ENCODE measurements around the gene ZNF423.

Gene ZNF423

GRCh38 chr16:49469930-49470451, 385.9 kb downstream of the ZNF423 start:
- H3K4me3 ChIP-seq (ENCODE audit: low read depth, low read length) = no peak overlapping the region
- no peak for DNase-seq (ENCODE audit: low read depth)

GRCh38 chr16:49469311-49469670, 386.6 kb downstream of the ZNF423 start:
- no peak for DNase-seq (ENCODE audit: low read depth)
- H3K4me3 ChIP-seq (ENCODE audit: low read depth, low read length) = no peak overlapping the region

DNA sequence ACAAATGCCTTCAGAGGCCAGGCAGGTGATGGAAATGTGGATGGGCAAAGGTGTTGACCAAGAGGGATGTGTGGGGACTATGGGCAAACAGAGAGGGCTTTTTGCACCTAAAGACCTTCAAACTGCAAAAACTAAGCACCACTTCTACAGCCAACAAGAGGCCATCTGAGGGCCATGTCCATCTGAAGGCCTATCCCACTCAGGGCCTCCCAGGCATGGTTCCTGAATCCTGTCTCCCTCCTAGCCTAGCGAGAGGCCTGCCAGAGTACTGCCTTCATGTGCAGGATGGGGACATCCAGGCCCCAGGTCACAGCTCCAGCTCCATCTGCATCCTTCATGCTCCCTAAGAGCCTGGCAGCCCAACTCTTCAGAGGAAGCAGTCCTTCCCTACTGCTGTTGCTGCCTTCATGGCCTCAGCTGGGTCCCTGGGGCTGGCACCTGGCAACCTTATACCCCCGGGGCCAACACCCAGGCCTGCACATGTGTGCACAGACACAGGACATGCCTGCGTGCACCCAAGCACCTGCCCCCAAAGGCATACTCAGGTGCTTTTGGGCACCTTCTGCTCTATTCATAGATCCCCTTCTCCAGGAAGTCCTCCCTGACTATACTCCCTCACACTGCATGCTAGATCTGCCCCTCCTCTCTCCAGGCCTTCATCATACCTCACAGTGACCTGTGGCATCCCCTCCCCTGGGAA, 387.2 kb downstream of the ZNF423 start:
- no peak overlapping the region for H3K4me3 ChIP-seq (ENCODE audit: low read depth, low read length)
- DNase-seq (ENCODE audit: low read depth) = no peak

DNA sequence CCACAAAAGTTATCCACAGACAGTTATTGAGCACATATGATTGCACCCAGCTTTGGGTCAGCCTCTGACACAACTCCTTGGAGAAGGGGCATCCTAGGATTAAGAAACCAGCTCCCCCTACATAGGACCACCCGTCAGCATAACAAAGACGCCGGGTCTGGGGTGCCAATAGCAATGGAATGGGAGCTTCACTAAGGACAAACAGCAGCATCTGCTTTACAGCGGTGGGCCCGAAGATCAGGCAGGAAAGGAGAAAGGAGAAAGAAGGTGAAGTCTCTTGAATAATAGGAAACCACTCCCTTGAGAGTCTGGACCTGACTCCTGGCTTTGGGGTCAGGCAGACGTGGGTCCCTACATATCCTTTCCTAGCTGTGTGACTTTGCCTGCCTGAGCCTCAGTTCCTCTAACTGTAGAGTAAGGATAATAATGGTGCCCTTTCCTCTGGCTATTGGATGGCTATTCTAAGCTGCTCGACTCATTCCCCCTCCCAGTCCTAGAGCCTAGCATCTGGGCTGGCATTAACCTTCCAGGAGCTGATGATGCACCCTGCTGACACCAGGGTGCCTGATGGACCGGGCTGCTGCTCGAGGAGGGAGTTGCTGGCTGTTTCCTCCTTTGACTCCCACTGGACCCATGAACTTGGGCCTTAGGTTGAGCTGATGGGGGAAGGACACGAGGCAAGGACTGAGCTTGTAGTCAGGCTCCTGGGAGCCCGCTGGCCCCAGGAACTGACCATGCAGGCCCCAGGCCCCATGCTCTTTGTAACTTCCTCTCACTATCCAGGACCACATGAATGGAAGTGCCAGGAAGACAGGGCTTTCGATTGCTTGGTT, 388.2 kb downstream of the ZNF423 start:
- no peak for DNase-seq (ENCODE audit: low read depth)
- H3K4me3 ChIP-seq (ENCODE audit: low read depth, low read length) = no peak overlapping the region

GRCh38 chr16:49466881-49467280, 389.0 kb downstream of the ZNF423 start:
- no peak overlapping the region for H3K4me3 ChIP-seq (ENCODE audit: low read depth, low read length)
- no peak for DNase-seq (ENCODE audit: low read depth)

DNA sequence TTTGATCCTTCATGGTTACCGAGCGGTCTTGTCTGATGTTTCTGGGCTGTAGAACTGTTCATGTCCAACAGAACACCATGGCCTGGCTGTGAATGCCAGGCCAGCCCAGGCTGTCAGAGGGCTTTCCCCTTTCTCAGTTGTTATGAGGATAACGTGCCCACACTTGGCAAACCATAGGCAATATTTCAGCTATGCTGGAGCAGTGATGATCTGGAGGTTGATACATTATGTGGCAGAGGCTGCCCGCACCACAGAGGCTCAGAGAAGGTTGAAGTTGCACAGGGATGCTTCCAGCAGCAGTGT, 389.4 kb downstream of the ZNF423 start:
- H3K4me3 ChIP-seq (ENCODE audit: low read depth, low read length) = no peak overlapping the region
- no peak for DNase-seq (ENCODE audit: low read depth)

- no peak for DNase-seq (ENCODE audit: low read depth)
Observed at GRCh38 chr16:49465661-49466528, 390.0 kb downstream of the ZNF423 start.

GRCh38 chr16:49464877-49465504, 390.9 kb downstream of the ZNF423 start:
- H3K4me3 ChIP-seq (ENCODE audit: low read depth, low read length) = no peak overlapping the region
- no peak for DNase-seq (ENCODE audit: low read depth)

More at GRCh38 chr16:49465661-49466528, 390.0 kb downstream of the ZNF423 start:
- no peak overlapping the region for H3K4me3 ChIP-seq (ENCODE audit: low read depth, low read length)

DNA sequence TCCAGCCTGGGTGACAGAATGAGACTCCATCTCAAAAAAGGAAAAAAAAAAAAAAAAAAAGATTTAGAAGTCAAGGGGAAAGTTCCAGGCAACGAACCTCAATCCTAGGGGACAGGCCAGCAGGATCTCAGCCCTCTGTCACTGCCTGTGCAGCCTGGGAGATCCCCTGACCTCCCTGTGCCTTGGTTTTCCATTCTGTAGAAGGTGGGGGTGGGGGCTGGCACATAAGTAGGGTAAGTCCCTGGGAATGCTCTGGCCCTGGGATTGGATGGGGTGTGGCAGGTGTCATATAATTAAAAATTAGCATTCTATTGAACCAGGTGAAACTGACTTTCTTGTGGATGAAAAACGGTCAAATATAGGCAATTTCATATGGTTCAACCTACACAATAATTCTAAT, 391.8 kb downstream of the ZNF423 start:
- no peak for DNase-seq (ENCODE audit: low read depth)
- no peak overlapping the region for H3K4me3 ChIP-seq (ENCODE audit: low read depth, low read length)

DNA sequence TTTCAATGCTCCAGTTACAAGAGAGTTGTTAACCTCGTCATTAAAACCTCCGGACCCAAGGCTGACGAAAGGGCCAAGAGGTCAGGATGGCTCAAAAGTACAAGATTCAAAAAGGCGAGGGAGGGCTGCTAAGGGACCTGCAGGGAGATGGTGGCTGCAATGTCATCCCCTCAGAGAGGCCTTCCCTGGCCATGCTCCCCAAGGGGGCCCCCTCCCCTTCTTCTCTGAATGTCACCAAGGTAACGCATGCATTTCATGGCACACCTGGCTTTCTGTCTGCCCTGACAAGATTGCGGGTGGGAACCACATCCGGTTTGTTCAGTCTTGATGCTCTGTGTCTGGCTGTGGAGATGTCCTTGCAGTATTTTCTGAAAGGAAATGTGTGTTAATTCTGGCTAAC, 392.4 kb downstream of the ZNF423 start:
- no peak for DNase-seq (ENCODE audit: low read depth)
- H3K4me3 ChIP-seq (ENCODE audit: low read depth, low read length) = no peak overlapping the region

GRCh38 chr16:49462989-49463371, 392.9 kb downstream of the ZNF423 start:
- no peak overlapping the region for H3K4me3 ChIP-seq (ENCODE audit: low read depth, low read length)
- DNase-seq (ENCODE audit: low read depth) = no peak

GRCh38 chr16:49462362-49462988, 393.4 kb downstream of the ZNF423 start:
- no peak for DNase-seq (ENCODE audit: low read depth)
- H3K4me3 ChIP-seq (ENCODE audit: low read depth, low read length) = no peak overlapping the region

GRCh38 chr16:49461517-49461951, 394.4 kb downstream of the ZNF423 start:
- H3K4me3 ChIP-seq (ENCODE audit: low read depth, low read length) = no peak overlapping the region

DNA sequence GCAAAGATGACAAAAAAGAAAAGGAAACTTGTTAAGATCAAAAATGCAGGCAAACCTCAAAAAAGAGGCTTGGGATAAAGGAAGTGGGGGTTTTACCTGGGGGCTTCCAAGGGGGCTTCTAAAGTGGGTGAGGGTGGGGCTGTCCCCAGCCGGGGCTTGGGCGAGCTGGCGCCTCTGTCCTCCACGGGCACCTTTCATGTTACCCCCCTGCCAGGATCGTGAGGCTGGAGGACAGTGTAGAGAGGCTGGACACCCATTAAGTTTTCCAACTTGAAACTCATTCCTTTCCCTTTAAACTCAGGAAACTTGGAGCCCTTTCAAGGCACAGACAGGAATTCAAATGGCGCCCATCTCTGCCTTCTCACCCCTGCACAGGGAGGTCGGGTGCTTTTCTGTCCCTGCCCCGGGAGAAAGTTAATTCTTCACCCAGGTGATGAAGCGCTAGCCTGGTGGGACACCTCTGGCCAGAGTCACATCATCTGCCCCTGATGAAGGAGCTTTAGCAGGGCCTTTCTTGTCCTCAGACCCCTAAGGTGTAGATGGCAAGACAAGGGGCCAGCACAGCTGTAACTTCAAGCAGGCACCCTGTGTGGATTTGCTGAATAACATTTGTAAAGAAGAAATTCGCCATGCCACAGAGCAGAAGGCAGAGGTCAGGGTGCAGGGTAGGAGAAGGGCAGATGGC, 395.0 kb downstream of the ZNF423 start:
- H3K4me3 ChIP-seq (ENCODE audit: low read depth, low read length) = no peak overlapping the region

More at GRCh38 chr16:49461517-49461951, 394.4 kb downstream of the ZNF423 start:
- no peak for DNase-seq (ENCODE audit: low read depth)

DNA sequence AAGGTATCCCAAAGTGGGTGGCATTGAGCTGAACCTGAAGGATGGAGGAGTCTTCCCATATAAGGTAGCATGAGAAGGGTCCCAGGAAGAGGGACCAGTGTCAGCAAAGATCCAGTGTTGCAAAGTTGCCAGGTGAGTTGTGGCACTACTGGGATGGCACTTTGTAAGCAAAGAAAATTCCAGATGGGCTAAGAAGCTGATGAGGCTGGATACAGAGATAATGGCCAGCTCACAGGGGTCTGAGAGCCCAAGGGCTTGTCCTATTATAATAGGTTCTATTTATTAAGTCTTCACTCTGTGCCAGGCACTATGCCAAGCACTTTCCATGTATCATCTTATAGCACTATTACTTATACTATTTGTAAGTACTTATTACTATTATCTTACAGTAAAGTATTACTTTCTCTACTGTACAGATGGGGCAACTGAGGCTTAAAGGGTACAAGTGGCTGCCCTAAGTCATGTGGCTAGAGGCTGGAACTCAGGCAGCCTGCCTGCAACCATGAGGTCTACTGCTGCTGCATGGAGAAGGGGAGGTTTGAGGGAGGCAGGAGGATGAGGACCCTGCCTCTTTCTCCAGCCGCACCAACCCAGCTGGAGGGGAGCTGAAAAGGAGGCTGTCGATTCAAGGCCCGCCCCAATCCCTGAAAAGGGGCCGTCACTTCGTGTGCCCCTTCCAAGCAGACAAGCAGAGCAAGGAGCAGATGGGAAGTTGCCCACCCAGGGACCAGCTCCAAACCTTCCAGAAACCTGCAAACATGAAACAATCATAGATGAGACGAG, 395.8 kb downstream of the ZNF423 start:
- DNase-seq (ENCODE audit: low read depth) = no peak

More for the DNA sequence above, 395.0 kb downstream of the ZNF423 start:
- DNase-seq (ENCODE audit: low read depth) = no peak

GRCh38 chr16:49458656-49459445, 397.1 kb downstream of the ZNF423 start:
- no peak for DNase-seq (ENCODE audit: low read depth)
- H3K4me3 ChIP-seq (ENCODE audit: low read depth, low read length) = no peak overlapping the region

More for the DNA sequence above, 395.8 kb downstream of the ZNF423 start:
- H3K4me3 ChIP-seq (ENCODE audit: low read depth, low read length) = no peak overlapping the region

DNA sequence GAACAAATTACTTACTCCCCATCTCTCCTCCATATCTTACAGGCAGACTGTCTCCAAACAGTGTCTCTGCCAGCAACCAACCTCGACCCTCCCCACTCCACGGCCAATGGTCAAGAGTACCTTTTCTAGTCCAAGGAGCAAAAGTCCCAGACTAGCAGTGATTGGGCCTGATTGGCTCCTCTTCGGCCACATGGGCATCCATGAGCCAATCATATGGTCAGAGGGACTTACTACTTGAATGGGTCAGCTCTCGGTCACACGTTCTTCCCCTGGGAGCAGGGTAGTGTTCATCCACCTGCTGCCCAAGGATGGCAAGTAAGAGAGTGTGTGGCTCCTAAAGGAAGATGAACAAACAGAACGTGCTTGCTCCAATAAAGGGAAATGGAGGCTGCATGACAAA, 397.7 kb downstream of the ZNF423 start:
- no peak overlapping the region for H3K4me3 ChIP-seq (ENCODE audit: low read depth, low read length)
- no peak for DNase-seq (ENCODE audit: low read depth)

Measured in skeletal muscle cell (primary cell).